CD4-positive, alpha-beta T cell (primary cell): ENCODE results near the gene TIMM10. TPM values are rescaled to one million over a fixed set of nuclear protein-coding genes. Genes with fewer than 3 reads are reported as not detected.

Experiments used
- ATAC-seq: fragments of 200-7000 bp; cut with Tn5 transposase; one replicate; pipeline ENCODE4 v1.10.0; 2022; ENCODE audit warnings: mild to moderate bottlenecking; ENCODE audit not compliant: poor library complexity
- CTCF ChIA-PET: fragments of 350-600 bp; sonication (Branson Sonifier 250); formaldehyde crosslinking; loops from one replicate; lab custom pipeline; 2021; ENCODE audit warnings: antibody characterized with exemption, inconsistent platforms; lab: Charles Lee
- POLR2A ChIA-PET: fragments of 350-600 bp; sonication (Branson Sonifier 250); formaldehyde crosslinking; loops from one replicate; lab custom pipeline; 2021; ENCODE audit warnings: antibody characterized with exemption, inconsistent platforms; lab: Charles Lee
- DNase-seq, 14 experiments: peaks; one replicate each; pipeline ENCODE4 v3.0.0-alpha.2; 2013 to 2020; ENCODE audit warnings: mixed read lengths in 2 of 14
- H3K27ac ChIP-seq, 2 donors: one replicate each; pipeline versions ENCODE4 v1.5.1 to v1.7.0; 2013; ENCODE audit warnings: low read length in 2 of 2, low read depth in 1 of 2, mild to moderate bottlenecking in 1 of 2
- H3K27me3 ChIP-seq, 2 experiments: 1 replicate in 1 of 2; 2 replicates in 1 of 2; pipeline versions ENCODE4 v1.6.1 to v1.7.0; 2013; ENCODE audit warnings: low read length in 2 of 2, control low read depth in 1 of 2, mild to moderate bottlenecking in 1 of 2, moderate library complexity in 1 of 2; ENCODE audit not compliant: insufficient read depth in 2 of 2, control insufficient read depth in 1 of 2
- H3K36me3 ChIP-seq: one replicate; pipeline ENCODE4 v1.6.1; 2013; ENCODE audit warnings: low read length, control low read depth; ENCODE audit not compliant: insufficient read depth
- H3K4me1 ChIP-seq: one replicate; pipeline ENCODE4 v1.6.1; 2013; ENCODE audit warnings: low read length, control low read depth; ENCODE audit not compliant: insufficient read depth
- H3K4me3 ChIP-seq: one replicate; pipeline ENCODE4 v1.5.1; 2013; ENCODE audit warnings: mild to moderate bottlenecking, low read length, moderate library complexity
- H3K9me3 ChIP-seq, 2 experiments: 1 replicate in 1 of 2; 2 replicates in 1 of 2; pipeline versions ENCODE4 v1.6.1 to v1.7.0; 2013; ENCODE audit warnings: low read length in 2 of 2, mild to moderate bottlenecking in 2 of 2, control low read depth in 1 of 2, moderate library complexity in 1 of 2; ENCODE audit not compliant: control insufficient read depth in 1 of 2, insufficient read depth in 1 of 2
- H3K27ac Mint-ChIP-seq: one replicate; pipeline ENCODE4 v1.8.0; 2020; ENCODE audit warnings: mixed read lengths
- H3K27me3 Mint-ChIP-seq: one replicate; pipeline ENCODE4 v1.8.0; 2021; ENCODE audit warnings: mixed read lengths
- H3K36me3 Mint-ChIP-seq: one replicate; pipeline ENCODE4 v1.8.0; 2021; ENCODE audit warnings: low read depth, mixed read lengths
- H3K4me1 Mint-ChIP-seq: one replicate; pipeline ENCODE4 v1.8.0; 2021; ENCODE audit warnings: low read depth, mixed read lengths
- H3K4me3 Mint-ChIP-seq: one replicate; pipeline ENCODE4 v1.8.0; 2020; ENCODE audit warnings: mild to moderate bottlenecking, mixed read lengths
- H3K9me3 Mint-ChIP-seq: one replicate; pipeline ENCODE4 v1.8.0; 2020; ENCODE audit warnings: mixed read lengths
- CTCF ChIP-seq: fragments of 200-600 bp; IDR thresholded peaks from one replicate; pipeline ENCODE4 v1.8.0; 2022; ENCODE audit warnings: antibody characterized with exemption, mild to moderate bottlenecking
- intact Hi-C, 2 experiments: fragments of 100-400 bp; cut with DNase I in 1 of 2; cut with micrococcal nuclease in 1 of 2; formaldehyde crosslinking; loops; one replicate each; pipeline versions ENCODE4 v1.15.1 to v1.9.0; 2023 to 2025; cut with DNase I, micrococcal nuclease
- total RNA-seq, 174 experiments: library from RNA in 2 of 174; stranded (reverse) in 2 of 174; gene quantifications; one replicate each; pipeline ENCODE4 v1.2.3 and lab custom pipeline; 2021 to 2026

The TIMM10 gene
- total RNA-seq, 2 experiments from 2014 or later, result 28.0 TPM

GRCh38 chr11:57566005-57566904, 35.7 kb upstream of the TIMM10 start:
- TF ChIP-seq CTCF, result no peak
- peak overlapping the region; percentile 95 for H3K4me3 ChIP-seq
- peaks cover 59% of the 10 kb centered on the region for H3K4me1 Mint-ChIP-seq
- H3K27me3 Mint-ChIP-seq, result no peaks in the 10 kb centered on the region
- H3K27ac ChIP-seq, result peak overlapping the region; percentile 80 to 82
- peak overlapping the region; percentile 96 for H3K4me3 Mint-ChIP-seq
- CTCF ChIA-PET, result interaction anchor here (1.2 to 2.5 kb wide), 2 partner anchors 35 to 86 kb away, joined by 3 to 14 read pairs; partner anchors contain the start of gene TIMM10
- no peaks in the 10 kb centered on the region for H3K9me3 ChIP-seq
- H3K27ac Mint-ChIP-seq, result peak overlapping the region; percentile 92
- POLR2A ChIA-PET, result interaction anchor here (2.2 to 3.5 kb wide), 3 partner anchors 74 to 100 kb away, joined by 10 to 34 read pairs (median 13); no protein-coding TSS in a partner anchor
- no peaks in the 10 kb centered on the region for H3K27me3 ChIP-seq
- no peaks in the 10 kb centered on the region for H3K9me3 Mint-ChIP-seq
- H3K4me1 ChIP-seq, result peaks cover 41% of the 10 kb centered on the region
- DNase-seq (peak in 6 of 14 experiments; percentile 20 to 79 (median 54)), ATAC-seq (peak; percentile 37)
- intact Hi-C loops, result loop anchor here (2.0 to 10.0 kb wide), 5 partner anchors 35 to 1571 kb away; partner anchors contain the start of gene TIMM10 (in 2 of the 2)
- H3K36me3 ChIP-seq, result peaks cover 14% of the 10 kb centered on the region
- H3K36me3 Mint-ChIP-seq, result peaks cover 39% of the 10 kb centered on the region

DNA sequence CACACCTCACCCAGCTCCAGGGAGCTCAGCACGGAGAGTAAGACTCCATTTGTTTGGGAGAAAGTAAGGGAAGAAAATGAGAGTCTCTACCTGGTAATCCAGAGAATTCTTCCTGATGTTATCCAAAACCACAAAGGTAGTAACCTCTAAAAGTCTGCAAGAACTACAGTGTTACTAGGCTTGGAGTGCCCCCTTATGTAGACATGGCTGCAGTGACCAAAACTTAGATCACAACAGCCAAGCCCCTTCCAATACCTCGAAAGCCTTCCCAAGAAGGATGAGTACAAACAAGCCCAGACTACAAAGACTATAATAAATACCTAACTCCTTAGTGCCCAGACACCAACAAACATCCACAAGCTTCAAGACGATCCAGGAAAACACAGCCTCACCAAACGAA, 32.0 kb upstream of the TIMM10 start:
- no peaks in the 10 kb centered on the region for H3K9me3 Mint-ChIP-seq
- ATAC-seq (no peak), DNase-seq (no peak)
- H3K4me1 Mint-ChIP-seq, result peaks cover 57% of the 10 kb centered on the region
- Histone ChIP-seq H3K27ac (no peak overlapping the region), H3K4me1 (peaks cover 36% of the 10 kb centered on the region), H3K9me3 (no peaks in the 10 kb centered on the region), H3K4me3 (no peak overlapping the region), H3K27me3 (no peaks in the 10 kb centered on the region), H3K36me3 (peaks cover 46% of the 10 kb centered on the region)
- H3K4me3 Mint-ChIP-seq, result peak overlapping the region; percentile 54
- H3K27me3 Mint-ChIP-seq, result no peaks in the 10 kb centered on the region
- no peak for TF ChIP-seq CTCF
- CTCF ChIA-PET, result interaction anchor here (1.5 kb wide), 1 partner anchor 82 kb away, joined by 5 read pairs; no protein-coding TSS in a partner anchor
- intact Hi-C loops, result loop anchor here in 1 of 2 experiments (10.0 kb wide), 1 partner anchor 962 kb away; no protein-coding TSS in a partner anchor
- POLR2A ChIA-PET, result no interaction called here
- peak overlapping the region; percentile 70 for H3K27ac Mint-ChIP-seq
- peaks cover 64% of the 10 kb centered on the region for H3K36me3 Mint-ChIP-seq

GRCh38 chr11:57560146-57560545, 29.6 kb upstream of the TIMM10 start:
- POLR2A ChIA-PET, result no interaction called here
- Histone ChIP-seq H3K27ac (no peak overlapping the region), H3K9me3 (no peaks in the 10 kb centered on the region), H3K4me3 (no peak overlapping the region), H3K4me1 (peaks cover 24% of the 10 kb centered on the region), H3K27me3 (no peaks in the 10 kb centered on the region), H3K36me3 (peaks cover 70% of the 10 kb centered on the region)
- CTCF ChIA-PET, result interaction anchor here (0.7 to 1.7 kb wide), 2 partner anchors 8 to 133 kb away, joined by 3 to 6 read pairs; partner anchors contain the start of gene UBE2L6
- intact Hi-C loops, result loop anchor here in 1 of 2 experiments (10.0 kb wide), 1 partner anchor 965 kb away; no protein-coding TSS in a partner anchor
- Mint-ChIP-seq H3K36me3 (peaks cover 73% of the 10 kb centered on the region), H3K9me3 (no peaks in the 10 kb centered on the region), H3K4me3 (no peak overlapping the region), H3K27ac (no peak overlapping the region), H3K4me1 (peaks cover 40% of the 10 kb centered on the region), H3K27me3 (no peaks in the 10 kb centered on the region)
- no peak for DNase-seq
- ATAC-seq, result no peak
- no peak for TF ChIP-seq CTCF
